Colonic mucosa (tissue), 4 donors: ENCODE results near the gene SH2D7. TPM values are rescaled to one million over a fixed set of nuclear protein-coding genes. Genes with fewer than 3 reads are reported as not detected.

Experiments used
- DNase-seq: peaks from one replicate; pipeline ENCODE4 v3.0.0-alpha.2; 2020
- H3K27ac ChIP-seq: fragments of 200-600 bp; one replicate; pipeline ENCODE4 v1.8.0; 2021
- H3K27me3 ChIP-seq: fragments of 200-600 bp; one replicate; pipeline ENCODE4 v1.8.0; 2021
- H3K36me3 ChIP-seq: fragments of 200-600 bp; one replicate; pipeline ENCODE4 v1.8.0; 2021
- H3K4me1 ChIP-seq: fragments of 200-600 bp; one replicate; pipeline ENCODE4 v1.8.0; 2021; ENCODE audit warnings: mild to moderate bottlenecking
- H3K4me3 ChIP-seq: fragments of 200-600 bp; one replicate; pipeline ENCODE4 v1.8.0; 2021
- H3K9ac ChIP-seq, 2 donors: one replicate each; pipeline ENCODE4 v1.7.0; 2013; ENCODE audit warnings: control low read depth in 2 of 2, low read depth in 2 of 2, low read length in 2 of 2
- H3K9me3 ChIP-seq: fragments of 200-600 bp; one replicate; pipeline ENCODE4 v1.8.0; 2021
- CTCF ChIP-seq: fragments of 200-600 bp; IDR thresholded peaks from one replicate; pipeline ENCODE4 v1.8.0; 2022; ENCODE audit warnings: antibody characterized with exemption, mild to moderate bottlenecking
- intact Hi-C: fragments of 100-400 bp; cut with DNase I; formaldehyde crosslinking; loops from one replicate; pipeline ENCODE4 v1.14.1; 2022
- total RNA-seq, 2 donors: library from RNA; stranded (reverse); fragmentation: NEBNext Ultra II Directional in 1 of 2; extraction: Animal tissue kit (Norgen Biotek cat#: 25700) in 1 of 2; gene quantifications; one replicate each; pipeline ENCODE4 v1.2.1, GENCODE V29; 2021
- donor health status: healthy.
- donor health status: DM: no; HTN: no; CAD: no.
- donor health status: DM: no; HTN: no; CAD: no.

The SH2D7 gene
- total RNA-seq, 2 donors from 2014 or later, result 0.58 to 1.6 TPM

- no peak for TF ChIP-seq CTCF
- no peak overlapping the region for H3K9ac ChIP-seq
- no peaks in the 10 kb centered on the region for H3K4me1 ChIP-seq
- H3K27me3 ChIP-seq, result no peaks in the 10 kb centered on the region
- no peaks in the 10 kb centered on the region for H3K36me3 ChIP-seq
- H3K9me3 ChIP-seq, result no peaks in the 10 kb centered on the region
- H3K4me3 ChIP-seq, result no peak overlapping the region
- DNase-seq, result no peak
- intact Hi-C loops, result loop anchor here (5.0 kb wide), 1 partner anchor 113 kb away; no protein-coding TSS in a partner anchor
- H3K27ac ChIP-seq, result no peak overlapping the region
Observed at GRCh38 chr15:78129077-78129750, 36.9 kb downstream of the SH2D7 start.

- Histone ChIP-seq H3K36me3 (no peaks in the 10 kb centered on the region), H3K9ac (no peak overlapping the region), H3K27ac (no peak overlapping the region), H3K27me3 (no peaks in the 10 kb centered on the region), H3K4me1 (no peaks in the 10 kb centered on the region), H3K9me3 (no peaks in the 10 kb centered on the region), H3K4me3 (no peak overlapping the region)
- TF ChIP-seq CTCF, result no peak
- no peak for DNase-seq
- intact Hi-C loops, result loop anchor here (5.0 kb wide), 1 partner anchor 112 kb away; no protein-coding TSS in a partner anchor
Observed at GRCh38 chr15:78129751-78130287, 37.5 kb downstream of the SH2D7 start.

- Histone ChIP-seq H3K36me3 (no peaks in the 10 kb centered on the region), H3K4me1 (no peaks in the 10 kb centered on the region), H3K27ac (no peak overlapping the region), H3K9me3 (no peaks in the 10 kb centered on the region), H3K9ac (peak overlapping the region; percentile 26 to 92), H3K4me3 (peak overlapping the region; percentile 85), H3K27me3 (no peaks in the 10 kb centered on the region)
- intact Hi-C loops, result no loop called here
- DNase-seq, result peak; percentile 41
- no peak for TF ChIP-seq CTCF
Observed at GRCh38 chr15:78130466-78131294, 38.3 kb downstream of the SH2D7 start.

- Histone ChIP-seq H3K36me3 (no peaks in the 10 kb centered on the region), H3K4me1 (no peaks in the 10 kb centered on the region), H3K27ac (peak within 1 kb of the TSS; percentile 74), H3K9me3 (no peaks in the 10 kb centered on the region), H3K4me3 (peak within 1 kb of the TSS; percentile 85), H3K27me3 (no peaks in the 10 kb centered on the region), H3K9ac (peak within 1 kb of the TSS; percentile 90 to 92)
- DNase-seq, result peak; percentile 72
- TF ChIP-seq CTCF, result peak; percentile 57
- intact Hi-C loops, result no loop called here
Observed at GRCh38 chr15:78131295-78132061, 39.1 kb downstream of the SH2D7 start, which contains the start of gene CIB2. CIB2 (minus strand) TSS chr15:78131445; CDS start chr15:78131215, 230 bp downstream.

GRCh38 chr15:78133801-78134200, 41.4 kb downstream of the SH2D7 start:
- H3K9ac ChIP-seq, result no peak overlapping the region
- H3K4me1 ChIP-seq, result no peaks in the 10 kb centered on the region
- H3K9me3 ChIP-seq, result no peaks in the 10 kb centered on the region
- TF ChIP-seq CTCF, result no peak
- no peak for DNase-seq
- no peaks in the 10 kb centered on the region for H3K27me3 ChIP-seq
- H3K36me3 ChIP-seq, result no peaks in the 10 kb centered on the region
- intact Hi-C loops, result no loop called here
- no peak overlapping the region for H3K27ac ChIP-seq
- H3K4me3 ChIP-seq, result no peak overlapping the region
